Osteocyte (in vitro differentiated cells): Measurements from ENCODE around the gene MST1. TPM values are rescaled to one million over a fixed set of nuclear protein-coding genes. Genes with fewer than 3 reads are reported as not detected.

Experiments
- DNase-seq: peaks from one replicate; pipeline ENCODE4 v3.0.0; 2021; ENCODE audit warnings: mixed read lengths; ENCODE audit not compliant: unreplicated experiment; ENCODE audit errors: extremely low spot score
- H3K27ac Mint-ChIP-seq: one replicate; pipeline ENCODE4 v1.8.0; 2021; ENCODE audit warnings: mild to moderate bottlenecking, mixed read lengths; ENCODE audit not compliant: unreplicated experiment
- H3K27me3 Mint-ChIP-seq: one replicate; pipeline ENCODE4 v1.8.0; 2021; ENCODE audit warnings: mixed read lengths; ENCODE audit not compliant: unreplicated experiment
- H3K36me3 Mint-ChIP-seq: one replicate; pipeline ENCODE4 v1.8.0; 2021; ENCODE audit warnings: mixed read lengths; ENCODE audit not compliant: unreplicated experiment
- H3K4me1 Mint-ChIP-seq: one replicate; pipeline ENCODE4 v1.8.0; 2021; ENCODE audit warnings: mixed read lengths; ENCODE audit not compliant: unreplicated experiment
- H3K4me3 Mint-ChIP-seq: one replicate; pipeline ENCODE4 v1.8.0; 2021; ENCODE audit warnings: mild to moderate bottlenecking, moderate library complexity, mixed read lengths; ENCODE audit not compliant: unreplicated experiment
- H3K9me3 Mint-ChIP-seq: one replicate; pipeline ENCODE4 v1.8.0; 2021; ENCODE audit warnings: mixed read lengths; ENCODE audit not compliant: unreplicated experiment
- total RNA-seq: library from RNA; stranded (reverse); gene quantifications from 2 replicates; pipeline ENCODE4 v1.2.1, GENCODE V29; 2021
- TF ChIP-seq, protein P1 (sequence below): fragments of 200-600 bp; sonication (generic); IDR thresholded peaks from 2 replicates; pipeline ENCODE4 v1.5.0; 2021; ENCODE audit warnings: antibody characterized with exemption, mild to moderate bottlenecking, moderate library complexity

The MST1 gene
- total RNA-seq, 1 donor from 2014 or later, result 38.3 TPM

- Mint-ChIP-seq H3K27me3 (no peaks in the 10 kb centered on the region), H3K4me3 (no peak overlapping the region), H3K4me1 (no peaks in the 10 kb centered on the region), H3K36me3 (peaks cover 6% of the 10 kb centered on the region), H3K9me3 (no peaks in the 10 kb centered on the region), H3K27ac (no peak overlapping the region)
- no peak for DNase-seq
- TF ChIP-seq, protein P1, sequence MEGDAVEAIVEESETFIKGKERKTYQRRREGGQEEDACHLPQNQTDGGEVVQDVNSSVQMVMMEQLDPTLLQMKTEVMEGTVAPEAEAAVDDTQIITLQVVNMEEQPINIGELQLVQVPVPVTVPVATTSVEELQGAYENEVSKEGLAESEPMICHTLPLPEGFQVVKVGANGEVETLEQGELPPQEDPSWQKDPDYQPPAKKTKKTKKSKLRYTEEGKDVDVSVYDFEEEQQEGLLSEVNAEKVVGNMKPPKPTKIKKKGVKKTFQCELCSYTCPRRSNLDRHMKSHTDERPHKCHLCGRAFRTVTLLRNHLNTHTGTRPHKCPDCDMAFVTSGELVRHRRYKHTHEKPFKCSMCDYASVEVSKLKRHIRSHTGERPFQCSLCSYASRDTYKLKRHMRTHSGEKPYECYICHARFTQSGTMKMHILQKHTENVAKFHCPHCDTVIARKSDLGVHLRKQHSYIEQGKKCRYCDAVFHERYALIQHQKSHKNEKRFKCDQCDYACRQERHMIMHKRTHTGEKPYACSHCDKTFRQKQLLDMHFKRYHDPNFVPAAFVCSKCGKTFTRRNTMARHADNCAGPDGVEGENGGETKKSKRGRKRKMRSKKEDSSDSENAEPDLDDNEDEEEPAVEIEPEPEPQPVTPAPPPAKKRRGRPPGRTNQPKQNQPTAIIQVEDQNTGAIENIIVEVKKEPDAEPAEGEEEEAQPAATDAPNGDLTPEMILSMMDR, result no peak
Measured at GRCh38 chr3:49705390-49705960, 16.2 kb upstream of the MST1 start.

- DNase-seq, result no peak
- Mint-ChIP-seq H3K9me3 (no peaks in the 10 kb centered on the region), H3K27me3 (no peaks in the 10 kb centered on the region), H3K27ac (no peak overlapping the region), H3K36me3 (peaks cover 7% of the 10 kb centered on the region), H3K4me1 (no peaks in the 10 kb centered on the region), H3K4me3 (no peak overlapping the region)
- TF ChIP-seq, protein P1, result no peak
Measured at GRCh38 chr3:49704629-49705028, 15.4 kb upstream of the MST1 start.

- no peak for DNase-seq
- H3K9me3 Mint-ChIP-seq, result no peaks in the 10 kb centered on the region
- H3K4me1 Mint-ChIP-seq, result peaks cover 3% of the 10 kb centered on the region
- H3K27ac Mint-ChIP-seq, result no peak overlapping the region
- H3K4me3 Mint-ChIP-seq, result no peak overlapping the region
- H3K36me3 Mint-ChIP-seq, result peaks cover 8% of the 10 kb centered on the region
- H3K27me3 Mint-ChIP-seq, result no peaks in the 10 kb centered on the region
- TF ChIP-seq, protein P1, result no peak
Measured at GRCh38 chr3:49703956-49704355, 14.7 kb upstream of the MST1 start.

- Mint-ChIP-seq H3K36me3 (peaks cover 10% of the 10 kb centered on the region), H3K9me3 (no peaks in the 10 kb centered on the region), H3K27ac (no peak overlapping the region), H3K27me3 (no peaks in the 10 kb centered on the region), H3K4me3 (no peak overlapping the region), H3K4me1 (peaks cover 5% of the 10 kb centered on the region)
- TF ChIP-seq, protein P1, result peak; percentile 84
- no peak for DNase-seq
Measured at GRCh38 chr3:49703443-49703927, 14.2 kb upstream of the MST1 start.

DNA sequence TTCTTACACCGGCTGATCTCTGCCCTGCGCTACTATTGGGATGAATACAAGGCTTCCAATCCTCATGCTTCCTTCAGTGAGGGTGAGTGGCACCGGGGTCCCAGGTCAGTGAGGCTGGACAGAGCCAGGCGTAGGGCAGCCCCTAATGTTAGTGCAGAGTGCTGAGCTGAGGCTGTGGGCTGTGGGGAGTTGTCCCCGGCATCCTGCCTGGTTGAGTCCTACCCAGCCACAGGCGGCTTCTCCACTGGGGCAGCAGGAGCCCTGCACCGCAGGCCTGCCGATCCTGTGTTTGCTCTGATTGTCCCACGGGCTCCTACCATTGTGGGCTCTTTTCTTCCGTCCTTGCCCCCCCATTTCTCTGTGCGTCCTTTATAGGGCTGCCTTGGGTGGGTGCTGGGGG lies 13.4 kb upstream of the MST1 start:
- H3K4me1 Mint-ChIP-seq, result peaks cover 5% of the 10 kb centered on the region
- TF ChIP-seq, protein P1, result no peak
- H3K9me3 Mint-ChIP-seq, result no peaks in the 10 kb centered on the region
- no peak overlapping the region for H3K27ac Mint-ChIP-seq
- H3K36me3 Mint-ChIP-seq, result peaks cover 10% of the 10 kb centered on the region
- no peak for DNase-seq
- H3K4me3 Mint-ChIP-seq, result no peak overlapping the region
- no peaks in the 10 kb centered on the region for H3K27me3 Mint-ChIP-seq
